ENCODE data around the gene C10orf88.
A peak's percentile ranks its signal among the peaks of the same experiment; 100 is the strongest.

C10orf88 gene, protein sequence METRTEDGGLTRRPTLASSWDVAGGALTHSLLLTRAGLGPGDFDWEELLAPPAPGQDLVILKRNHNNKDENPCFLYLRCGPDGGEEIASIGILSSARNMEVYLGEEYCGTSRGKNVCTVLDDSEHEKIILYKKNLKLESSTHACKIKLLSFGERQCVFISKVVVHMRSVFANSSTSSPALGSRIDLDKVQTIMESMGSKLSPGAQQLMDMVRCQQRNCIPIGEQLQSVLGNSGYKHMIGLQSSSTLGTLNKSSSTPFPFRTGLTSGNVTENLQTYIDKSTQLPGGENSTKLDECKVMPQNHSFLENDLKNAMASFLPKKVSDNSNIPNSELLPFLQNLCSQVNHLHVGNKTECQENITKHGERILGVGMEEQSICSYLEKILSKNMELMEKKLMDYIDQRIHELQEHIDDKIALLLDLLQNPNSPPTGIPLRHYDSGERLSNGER

DNA sequence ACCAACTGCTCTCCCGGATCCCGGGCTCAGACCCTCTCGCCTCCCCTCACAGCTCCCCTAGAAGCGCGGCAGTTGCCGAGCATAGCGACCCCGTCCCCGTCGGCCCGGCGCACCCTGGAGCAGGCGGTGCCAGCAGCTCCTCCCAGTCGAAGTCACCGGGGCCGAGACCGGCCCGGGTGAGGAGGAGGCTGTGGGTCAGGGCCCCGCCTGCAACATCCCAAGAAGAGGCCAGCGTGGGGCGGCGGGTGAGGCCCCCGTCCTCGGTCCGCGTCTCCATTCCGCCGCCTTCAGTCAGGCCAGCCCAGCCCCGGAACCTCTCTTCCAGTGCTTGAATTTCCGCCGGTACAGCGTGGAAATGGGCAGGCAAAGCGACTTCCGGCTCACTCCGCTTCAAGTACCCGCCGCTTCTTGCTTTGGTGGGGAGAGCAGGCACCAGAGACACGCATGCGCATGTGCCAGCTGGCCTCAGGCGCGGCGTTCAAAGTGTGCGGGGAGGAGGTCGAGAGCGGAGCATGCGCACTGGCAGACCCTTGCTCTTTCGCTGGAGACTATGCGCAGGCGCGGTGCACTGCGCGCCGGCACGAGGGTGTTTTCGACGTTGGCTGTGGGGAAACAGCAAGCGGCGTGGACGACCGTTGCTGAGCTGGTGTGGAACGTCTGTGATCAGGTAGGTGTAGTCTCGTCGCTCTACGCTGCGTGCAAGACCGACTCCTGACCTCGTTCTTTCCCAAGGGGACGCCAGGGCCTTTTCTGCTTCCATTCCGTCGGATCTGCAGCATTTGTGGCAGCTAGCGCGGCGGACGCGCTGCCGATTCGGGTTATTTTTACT is at the start of gene C10orf88:
TSS of gene C10orf88 (minus strand) at position 326 of the 829 bp plus-strand sequence. CDS start at position 277, 49 bp downstream.
- peak; percentile 95 to 98 for DNase-seq

DNA sequence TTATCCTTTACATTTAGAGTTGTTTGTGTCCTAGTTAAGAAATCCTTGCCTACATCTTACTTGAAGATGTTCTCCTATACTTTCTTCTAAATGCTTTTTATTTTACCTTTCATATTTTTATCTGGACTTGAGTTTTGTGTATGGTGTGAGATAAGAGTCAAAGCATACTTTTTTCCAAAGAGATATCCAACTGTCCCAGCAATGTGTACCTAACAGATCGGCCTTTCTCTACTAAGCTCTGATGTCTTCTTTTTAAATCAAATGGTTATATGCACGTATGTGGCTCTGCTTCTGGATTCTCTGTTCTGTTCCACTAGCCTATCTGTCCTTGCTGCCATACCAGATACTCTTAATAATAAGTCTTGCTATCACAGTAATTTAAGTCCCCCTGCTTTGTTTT is 47.3 kb upstream of the C10orf88 start:
- DNase-seq: no peak

DNA sequence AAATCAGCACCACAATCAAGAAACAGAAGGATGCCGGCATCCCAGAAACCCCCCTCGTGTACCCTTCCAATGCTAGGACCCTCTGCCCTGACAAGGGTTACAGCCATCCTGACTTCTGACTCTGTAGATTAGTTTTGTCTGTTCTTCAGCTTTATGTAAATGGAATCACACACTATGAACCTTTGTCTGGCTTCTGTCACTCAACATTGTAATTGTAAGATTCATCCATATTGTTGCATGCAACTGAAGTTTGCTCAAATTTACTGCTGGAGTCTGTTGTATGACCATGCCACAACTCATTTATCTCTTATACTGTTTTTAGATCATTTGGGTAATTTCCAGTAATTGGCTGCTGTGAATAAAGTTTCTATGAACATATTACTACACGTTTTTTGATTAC is 46.1 kb upstream of the C10orf88 start:
- no peak for DNase-seq

DNA sequence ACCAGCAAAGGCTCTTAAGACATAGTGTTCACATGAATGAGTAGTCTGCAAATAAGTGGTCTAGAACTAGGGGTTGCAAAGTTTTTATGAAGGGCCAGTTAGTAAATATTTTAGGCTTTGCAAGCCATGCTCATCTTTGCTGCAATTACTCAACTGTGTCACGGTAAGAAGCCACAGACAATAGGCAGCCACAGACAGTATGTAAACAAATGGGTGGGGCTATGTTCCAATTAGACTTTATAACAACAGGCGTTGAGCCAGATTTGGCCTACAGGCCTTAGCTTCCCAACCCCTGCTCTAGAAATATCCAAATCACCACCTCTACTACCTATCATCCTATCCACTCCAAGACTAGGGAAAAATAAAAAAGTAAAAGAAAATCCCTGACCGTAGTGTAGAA is 45.3 kb upstream of the C10orf88 start:
- no peak for DNase-seq

DNA sequence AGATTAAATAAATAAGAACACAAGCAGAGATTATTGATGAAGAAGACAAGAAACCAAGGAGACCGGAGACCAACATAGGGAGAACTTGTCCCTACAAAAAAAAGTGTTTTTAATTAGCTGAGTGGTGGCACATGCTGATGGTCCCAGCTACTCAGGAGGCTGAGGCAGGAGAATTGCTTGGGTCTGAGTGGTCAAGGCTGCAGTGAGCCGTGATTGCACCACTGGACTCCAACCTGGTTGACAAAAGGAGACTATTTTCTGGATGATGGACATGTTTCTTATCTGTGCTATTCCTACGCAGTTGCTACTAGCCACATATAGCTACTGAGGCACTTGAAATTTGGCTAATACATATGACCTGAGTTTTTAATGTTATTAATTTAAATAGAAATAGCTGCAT is 44.9 kb upstream of the C10orf88 start:
- no peak for DNase-seq

DNA sequence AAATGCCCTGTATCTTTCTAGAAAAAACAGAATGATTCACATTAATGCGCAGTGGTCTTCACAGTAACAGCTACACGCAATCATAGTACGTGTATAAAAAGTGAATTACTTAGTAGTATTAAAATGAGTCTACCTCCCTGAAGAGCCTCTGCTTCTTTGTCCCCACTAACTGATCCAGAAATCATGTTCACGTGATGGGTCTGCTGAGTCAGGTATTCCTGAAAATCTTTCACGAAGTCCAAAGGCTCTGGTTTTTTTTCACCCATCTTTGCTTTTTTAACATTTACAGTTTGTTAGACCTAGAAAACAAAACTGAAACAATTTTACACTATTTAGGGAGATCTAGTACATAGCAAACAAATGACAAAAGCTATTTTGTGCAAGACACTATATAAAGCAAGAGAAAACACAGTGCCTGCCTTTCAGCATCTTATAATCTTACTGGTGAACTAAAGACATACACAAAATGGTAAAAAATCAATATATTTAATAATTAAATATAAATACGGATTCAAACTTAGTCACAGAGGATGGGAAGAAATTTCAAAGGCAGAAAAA is 44.4 kb upstream of the C10orf88 start:
- no peak for DNase-seq

DNA sequence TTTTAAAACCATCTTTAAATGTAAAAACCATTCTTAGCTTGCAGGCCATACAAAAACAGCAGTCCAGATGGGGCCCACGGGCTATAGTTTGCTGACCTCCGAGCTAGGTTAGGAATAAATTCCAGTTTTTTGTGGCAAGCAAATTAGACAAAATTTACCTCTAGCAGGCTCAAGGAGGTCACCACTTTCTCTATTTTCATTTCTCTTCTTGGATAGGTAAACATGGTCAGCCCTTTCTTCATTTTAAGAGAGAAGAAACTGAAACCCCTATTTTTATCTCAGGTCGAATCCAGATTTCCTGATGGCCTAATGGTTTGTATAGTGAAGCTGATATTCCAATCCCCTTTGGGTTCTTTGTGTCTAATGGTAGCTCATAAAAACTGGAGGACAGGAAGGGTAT is 43.8 kb upstream of the C10orf88 start:
- no peak for DNase-seq

DNA sequence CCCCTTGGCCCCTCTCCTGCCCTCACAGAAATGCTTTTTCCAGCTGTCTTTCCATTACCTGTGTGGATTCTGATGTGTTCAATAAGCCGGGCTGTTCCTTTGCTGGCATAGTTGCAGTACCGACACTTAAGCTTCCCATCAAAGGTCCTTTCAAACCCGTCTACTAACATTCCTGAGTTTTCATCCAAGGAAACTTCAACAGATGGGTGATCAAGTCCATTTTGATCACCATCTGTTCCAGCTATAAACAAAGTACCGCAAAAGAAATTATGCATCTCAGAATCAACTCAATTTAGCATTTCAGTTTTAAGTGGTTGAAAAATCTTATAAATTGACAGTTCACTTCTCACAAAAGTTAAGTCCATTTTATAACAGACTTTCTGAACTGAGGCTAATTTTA is 41.9 kb upstream of the C10orf88 start:
- DNase-seq: no peak

DNA sequence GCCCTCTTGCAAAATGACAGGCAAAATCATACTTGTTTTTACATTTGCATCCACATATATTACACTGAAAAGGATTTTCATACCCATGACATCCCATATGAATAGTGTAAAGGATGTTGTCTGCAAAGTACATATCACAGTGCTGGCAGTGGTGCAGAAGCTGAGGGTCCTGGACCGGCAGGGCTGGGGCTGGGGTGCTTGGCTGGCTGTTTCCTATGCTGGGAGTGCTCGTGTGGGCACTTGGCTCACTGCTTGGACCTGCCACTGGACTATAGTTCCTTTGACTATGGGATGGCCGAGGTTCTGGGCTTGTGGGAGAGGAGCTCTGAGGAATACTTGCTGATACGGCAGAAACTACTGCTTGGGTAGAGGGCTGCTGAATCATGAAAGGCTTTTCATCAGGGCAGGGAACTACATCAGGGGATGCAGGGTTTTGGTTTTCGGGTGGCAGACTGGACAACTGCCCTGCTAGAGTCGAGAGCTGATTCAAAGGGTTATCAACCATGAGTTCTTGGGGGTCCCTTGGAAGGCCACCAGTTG is 39.8 kb upstream of the C10orf88 start:
- DNase-seq: no peak

DNA sequence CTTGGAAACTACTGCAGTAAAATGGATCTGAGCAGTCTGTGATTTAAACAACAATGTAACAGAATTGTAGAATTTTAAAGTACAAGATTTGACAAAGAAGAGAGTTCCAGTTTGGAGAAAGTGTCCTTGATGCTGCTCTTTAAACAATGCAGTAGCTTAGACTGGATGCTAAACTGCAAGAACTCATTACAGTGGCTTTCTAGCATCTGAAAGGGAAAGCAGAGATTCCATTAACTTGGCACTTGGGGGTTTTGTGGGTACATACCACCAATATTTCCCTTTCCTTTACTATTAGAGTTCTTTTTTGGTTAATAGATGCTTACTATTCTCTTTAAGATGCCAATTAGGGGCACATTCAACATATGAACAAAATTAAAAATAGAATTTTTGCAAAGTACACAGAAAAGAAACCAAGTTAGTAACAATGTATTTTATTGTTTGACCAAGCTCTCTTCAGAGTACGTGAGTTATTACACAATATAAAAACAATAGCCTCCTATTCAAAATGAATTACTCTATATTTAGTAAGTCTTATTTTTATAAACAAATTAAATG is 38.1 kb upstream of the C10orf88 start:
- no peak for DNase-seq

DNA sequence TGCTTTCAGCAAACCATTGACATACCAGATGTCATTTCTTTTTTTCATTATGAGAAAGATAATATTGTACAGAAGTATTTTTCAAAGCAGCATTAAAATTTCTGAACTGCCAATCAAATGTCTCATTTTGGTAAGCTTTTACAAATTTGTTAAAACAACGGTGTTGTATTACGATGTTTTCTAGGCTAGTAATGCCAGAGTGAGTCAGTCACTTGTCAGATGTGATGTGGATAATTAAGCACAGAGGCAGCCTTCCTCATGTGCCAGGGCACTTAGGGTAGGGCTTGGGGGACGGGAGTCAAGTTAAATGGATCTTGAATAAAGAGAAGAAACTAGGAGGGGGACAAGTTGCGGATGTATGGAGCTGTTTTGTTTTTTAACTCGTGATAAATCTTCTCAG is 36.3 kb upstream of the C10orf88 start:
- DNase-seq: no peak

DNA sequence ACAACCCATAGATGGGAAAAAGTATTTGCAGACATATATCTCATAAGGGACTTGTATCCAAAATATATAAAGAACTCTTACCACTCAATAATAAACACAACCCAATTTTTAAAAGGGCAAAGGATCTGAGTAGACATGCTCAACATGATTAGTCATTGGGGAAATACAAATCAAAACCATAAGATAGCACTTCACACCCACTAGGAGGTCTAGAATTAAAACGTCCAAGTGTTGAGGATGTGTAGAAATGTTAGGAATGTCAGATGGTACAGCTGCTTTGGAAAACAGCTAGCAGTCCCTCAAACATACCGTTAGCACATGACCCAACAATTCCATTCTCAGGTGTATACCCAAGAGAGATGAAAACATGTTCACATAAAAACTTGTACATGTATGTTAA is 34.5 kb upstream of the C10orf88 start:
- no peak for DNase-seq

DNA sequence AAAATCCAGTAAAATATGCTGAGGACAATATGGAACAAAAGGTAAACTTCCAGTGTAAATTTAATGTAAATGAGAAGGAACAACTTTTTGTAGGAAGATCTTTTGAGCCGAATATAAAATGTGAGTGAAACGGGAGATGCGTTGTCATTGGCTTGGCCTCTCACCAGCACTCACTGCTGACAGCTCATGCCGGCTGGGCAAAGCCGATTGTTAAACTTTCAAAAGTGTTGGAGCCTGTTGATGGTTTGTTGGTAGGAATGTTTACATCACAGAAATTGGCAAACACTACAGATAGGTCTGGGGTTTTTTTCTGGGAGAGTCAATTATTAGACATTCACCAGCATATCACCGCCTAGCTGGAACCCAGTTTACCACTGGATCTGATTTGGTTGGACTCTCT is 32.3 kb upstream of the C10orf88 start:
- DNase-seq: no peak

DNA sequence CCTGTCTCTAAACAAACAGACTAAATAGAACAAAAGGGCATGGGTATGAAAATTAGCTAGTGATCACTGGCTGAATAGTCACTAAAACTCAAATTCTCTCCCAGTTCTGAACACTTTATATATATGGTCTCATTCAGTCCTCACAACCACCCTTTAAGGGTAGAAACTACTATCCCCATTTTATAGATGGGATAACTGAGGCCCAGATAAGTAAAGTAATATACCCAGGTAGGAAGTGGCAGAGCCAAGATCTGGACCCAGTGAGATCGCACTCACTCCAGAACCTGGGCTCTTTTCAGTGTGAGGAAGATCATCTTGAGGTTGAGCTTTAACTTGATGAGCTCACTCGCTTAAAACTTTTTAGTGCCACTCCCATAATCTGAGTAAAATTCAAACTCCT is 30.7 kb upstream of the C10orf88 start:
- DNase-seq: no peak

DNA sequence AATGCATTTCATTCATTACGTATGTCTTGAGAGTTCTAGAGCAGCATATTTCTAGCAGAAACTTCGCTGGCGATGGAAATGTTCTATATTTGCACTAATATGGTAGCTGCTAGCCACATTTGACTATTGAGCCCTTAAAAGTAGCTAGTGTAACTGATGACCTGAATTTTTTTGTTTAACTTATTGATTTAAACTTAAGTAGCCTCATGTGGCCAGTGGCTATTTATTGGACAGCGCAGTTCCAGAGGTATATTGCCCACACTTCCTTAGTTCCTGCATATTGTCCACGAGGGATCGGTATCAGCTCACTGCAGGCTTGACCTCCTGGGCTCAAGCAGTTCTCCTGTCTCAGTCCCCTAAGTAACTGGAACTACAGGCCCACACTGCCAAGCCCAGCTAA is 29.9 kb upstream of the C10orf88 start:
- DNase-seq: no peak

DNA sequence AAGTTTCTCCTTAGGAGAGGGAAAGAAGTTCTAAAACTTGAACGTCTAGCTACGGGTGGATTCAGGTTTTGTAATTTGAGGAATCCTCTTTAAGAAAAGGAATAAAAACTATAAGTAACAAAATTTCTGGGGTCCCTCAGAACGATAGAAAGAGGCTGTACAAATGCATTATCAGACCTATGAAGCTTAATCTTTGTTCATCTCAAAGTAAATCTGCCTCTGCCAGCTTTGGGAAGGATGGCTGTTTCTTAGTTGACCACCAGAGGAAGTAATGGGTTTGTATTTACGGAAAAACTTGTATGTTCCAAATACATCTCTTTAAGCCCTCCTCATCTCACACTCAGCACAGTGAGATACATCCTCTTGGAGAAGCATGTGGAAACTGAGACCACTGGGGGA is 27.0 kb upstream of the C10orf88 start:
- DNase-seq: no peak

DNA sequence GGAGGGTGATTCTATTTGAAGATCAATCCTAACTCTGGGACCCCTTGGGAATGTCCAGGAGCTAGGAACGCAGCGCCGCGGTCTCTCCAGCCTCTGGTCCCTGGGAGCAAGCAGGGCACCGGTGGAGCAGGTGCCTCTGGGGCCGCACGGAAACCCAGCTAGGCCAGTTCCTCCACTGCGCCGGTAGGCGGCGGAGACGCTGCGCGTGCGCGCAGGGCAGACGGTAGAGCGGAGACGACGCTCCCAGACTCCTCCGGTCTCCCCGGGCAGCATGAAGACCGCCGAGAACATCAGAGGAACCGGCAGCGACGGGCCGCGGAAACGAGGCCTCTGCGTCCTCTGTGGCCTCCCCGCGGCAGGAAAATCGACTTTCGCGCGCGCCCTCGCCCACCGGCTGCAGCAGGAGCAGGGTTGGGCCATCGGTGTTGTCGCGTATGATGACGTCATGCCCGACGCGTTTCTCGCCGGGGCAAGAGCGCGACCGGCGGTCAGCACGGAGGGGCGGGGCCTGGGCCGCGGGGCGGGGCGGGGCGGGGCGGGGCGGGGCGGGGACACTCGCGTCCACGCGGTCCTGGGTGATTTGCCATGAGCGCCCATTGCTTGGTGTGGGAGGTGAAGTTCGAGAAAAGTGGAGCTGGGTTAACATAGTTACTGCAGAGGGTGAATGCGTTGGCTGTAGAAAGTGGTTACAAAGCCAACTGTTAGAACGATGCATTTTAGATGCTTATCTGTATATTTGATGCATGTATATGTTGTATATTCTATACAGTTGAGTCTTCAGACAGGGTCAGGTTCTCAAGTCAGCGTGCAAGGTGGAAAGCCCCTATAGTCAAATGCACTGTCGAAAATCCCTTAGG is 26.4 kb upstream of the C10orf88 start, which contains the start of gene PSTK:
TSS of gene PSTK (plus strand) at position 193 of the 857 bp plus-strand sequence. CDS start at position 272, 79 bp downstream.
- peak; percentile 78 to 82 for DNase-seq

DNA sequence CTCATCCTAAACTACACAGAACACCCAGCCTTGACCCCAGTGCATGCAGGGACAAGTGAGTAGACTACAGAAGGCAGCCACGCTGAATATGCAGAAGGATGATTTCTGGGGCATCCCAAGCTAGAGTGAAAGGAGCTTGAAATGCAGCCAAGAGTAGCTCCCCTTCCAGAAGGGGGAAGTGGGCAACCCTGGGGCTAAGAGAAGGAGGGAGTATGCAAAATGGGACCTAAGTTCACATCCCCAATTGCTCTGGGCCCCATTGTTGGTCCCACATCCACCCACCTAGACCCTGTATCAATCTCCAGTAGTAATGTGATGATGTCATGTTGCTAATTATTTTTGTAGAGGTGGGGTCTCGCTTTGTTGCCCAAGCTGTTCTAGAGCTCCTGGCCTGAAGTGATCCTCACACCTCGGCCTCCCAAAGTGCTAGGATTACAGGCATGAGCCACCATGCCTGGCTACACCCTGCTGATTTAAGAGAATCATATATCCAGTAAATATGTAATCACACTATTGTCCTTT is 20.6 kb upstream of the C10orf88 start:
- DNase-seq: no peak

DNA sequence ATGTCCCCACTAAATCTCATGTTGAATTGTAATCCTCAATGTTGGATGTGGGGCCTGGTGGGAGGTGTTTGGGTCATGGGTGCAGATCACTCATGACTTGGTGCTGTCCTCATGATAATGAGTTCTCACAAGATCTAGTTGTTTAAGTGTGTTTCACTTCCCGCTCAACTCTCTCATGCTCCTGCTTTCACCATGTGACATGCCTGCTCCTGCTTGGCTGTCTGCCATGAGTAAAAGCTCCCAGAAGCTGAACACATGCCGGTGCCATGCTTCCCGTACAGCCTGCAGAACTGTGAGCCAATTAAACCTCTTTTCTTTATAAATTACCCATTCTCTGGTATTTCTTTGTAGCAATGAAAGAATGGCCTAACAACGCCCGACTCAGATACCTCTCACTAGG is 20.0 kb upstream of the C10orf88 start:
- DNase-seq: no peak

DNA sequence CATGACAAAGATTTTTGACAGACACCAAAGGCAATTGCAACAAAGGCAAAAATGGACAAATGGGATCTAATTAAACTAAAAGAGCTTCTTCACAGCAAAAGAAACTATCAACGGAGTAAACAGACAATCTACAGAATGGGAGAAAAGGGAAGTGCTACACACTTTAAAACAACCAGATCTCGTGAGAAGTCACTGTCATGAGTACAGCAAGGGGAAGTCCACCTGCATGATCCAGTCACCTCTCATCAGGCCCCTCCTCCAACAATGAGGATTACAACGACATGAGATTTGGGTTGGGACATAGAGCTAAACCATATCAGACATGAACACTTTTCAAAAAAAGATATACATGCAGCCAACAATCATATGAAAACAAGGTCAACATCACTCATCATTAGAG is 14.7 kb upstream of the C10orf88 start:
- DNase-seq: no peak

DNA sequence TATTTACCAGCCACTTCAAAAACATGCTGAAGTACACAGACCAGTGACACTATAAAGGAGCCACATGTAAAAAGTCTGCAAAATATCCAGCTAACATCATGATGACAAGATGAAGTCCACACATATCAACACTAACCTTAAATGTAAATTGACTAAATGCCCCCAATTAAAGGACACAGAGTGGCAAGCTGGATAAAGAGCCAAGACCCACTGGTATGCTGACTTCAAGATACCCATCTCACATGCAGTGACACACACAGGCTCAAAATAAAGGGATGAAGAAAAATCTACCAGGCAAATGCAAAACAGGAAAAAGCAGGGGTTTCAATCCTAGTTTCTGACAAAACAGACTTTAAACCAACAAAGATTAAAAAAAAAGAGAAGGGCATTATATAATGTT is 12.9 kb upstream of the C10orf88 start:
- no peak for DNase-seq

DNA sequence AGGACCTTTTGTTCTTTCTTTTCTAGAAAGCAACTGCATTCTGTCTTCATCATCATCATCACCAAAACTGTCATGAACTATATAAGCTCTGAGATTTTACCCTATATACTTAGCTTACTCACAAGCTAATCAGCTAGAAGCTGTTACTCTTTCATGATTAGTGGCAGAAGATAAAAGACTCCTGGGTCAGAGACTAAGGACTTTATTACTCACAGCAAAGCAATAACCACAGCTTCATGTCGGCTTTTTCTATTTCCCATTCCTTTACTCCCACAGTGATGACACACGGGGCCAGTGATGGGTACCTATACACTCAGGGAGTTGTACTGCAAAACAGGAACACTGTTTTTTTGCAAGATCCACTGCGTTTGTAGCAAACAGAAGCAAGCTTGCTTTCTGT is 8.4 kb upstream of the C10orf88 start:
- DNase-seq: no peak
